Osteocyte (in vitro differentiated cells): Measurements from ENCODE around the gene CLCF1. TPM values are rescaled to one million over a fixed set of nuclear protein-coding genes. Genes with fewer than 3 reads are reported as not detected.

Experiments used
- DNase-seq: peaks from one replicate; pipeline ENCODE4 v3.0.0; 2021; ENCODE audit warnings: mixed read lengths; ENCODE audit not compliant: unreplicated experiment; ENCODE audit errors: extremely low spot score
- H3K27ac Mint-ChIP-seq: one replicate; pipeline ENCODE4 v1.8.0; 2021; ENCODE audit warnings: mild to moderate bottlenecking, mixed read lengths; ENCODE audit not compliant: unreplicated experiment
- H3K27me3 Mint-ChIP-seq: one replicate; pipeline ENCODE4 v1.8.0; 2021; ENCODE audit warnings: mixed read lengths; ENCODE audit not compliant: unreplicated experiment
- H3K36me3 Mint-ChIP-seq: one replicate; pipeline ENCODE4 v1.8.0; 2021; ENCODE audit warnings: mixed read lengths; ENCODE audit not compliant: unreplicated experiment
- H3K4me1 Mint-ChIP-seq: one replicate; pipeline ENCODE4 v1.8.0; 2021; ENCODE audit warnings: mixed read lengths; ENCODE audit not compliant: unreplicated experiment
- H3K4me3 Mint-ChIP-seq: one replicate; pipeline ENCODE4 v1.8.0; 2021; ENCODE audit warnings: mild to moderate bottlenecking, moderate library complexity, mixed read lengths; ENCODE audit not compliant: unreplicated experiment
- H3K9me3 Mint-ChIP-seq: one replicate; pipeline ENCODE4 v1.8.0; 2021; ENCODE audit warnings: mixed read lengths; ENCODE audit not compliant: unreplicated experiment
- total RNA-seq: library from RNA; stranded (reverse); gene quantifications from 2 replicates; pipeline ENCODE4 v1.2.1, GENCODE V29; 2021
- TF ChIP-seq, protein P1 (sequence below): fragments of 200-600 bp; sonication (generic); IDR thresholded peaks from 2 replicates; pipeline ENCODE4 v1.5.0; 2021; ENCODE audit warnings: antibody characterized with exemption, mild to moderate bottlenecking, moderate library complexity

Gene CLCF1
- total RNA-seq, 1 donor from 2014 or later = 7.8 TPM

DNA sequence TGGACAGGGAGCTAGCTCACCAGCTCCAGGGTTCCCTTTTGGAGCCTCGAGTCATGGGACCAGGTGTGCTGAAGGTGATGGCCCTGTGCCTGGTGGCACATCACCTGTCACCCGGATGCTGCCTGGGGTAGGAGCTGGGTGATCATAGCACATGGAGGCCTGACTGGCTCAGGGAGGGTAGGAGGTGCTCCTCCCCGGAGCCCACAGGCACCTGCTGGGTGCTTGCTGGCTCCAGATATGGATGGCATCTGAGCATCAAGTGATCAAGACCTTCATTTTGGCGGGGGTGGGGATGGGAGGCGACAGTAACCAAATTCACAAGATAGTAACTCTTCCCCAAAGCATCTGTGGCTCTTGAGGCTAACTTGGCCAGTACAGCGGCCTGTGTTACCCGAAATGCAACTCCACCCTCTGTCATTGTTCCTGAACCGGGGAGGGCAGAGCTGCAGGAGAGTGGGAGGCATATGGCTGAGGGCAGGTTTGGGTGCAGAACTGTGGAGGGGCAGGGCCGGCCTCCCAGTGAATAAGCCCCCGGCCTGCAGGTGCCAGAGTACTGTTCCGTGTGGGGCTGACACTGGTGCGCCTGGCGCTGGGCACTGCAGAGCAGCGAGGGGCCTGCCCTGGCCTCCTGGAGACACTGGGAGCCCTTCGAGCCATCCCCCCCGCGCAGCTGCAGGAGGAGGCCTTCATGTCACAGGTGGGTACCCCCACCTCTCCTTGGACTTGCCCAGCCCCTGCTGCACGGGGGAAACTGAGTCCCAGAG, 35.2 kb upstream of the CLCF1 start:
- Mint-ChIP-seq H3K4me3 (no peak overlapping the region), H3K4me1 (no peaks in the 10 kb centered on the region), H3K27me3 (no peaks in the 10 kb centered on the region), H3K36me3 (no peaks in the 10 kb centered on the region), H3K27ac (no peak overlapping the region), H3K9me3 (no peaks in the 10 kb centered on the region)
- TF ChIP-seq, protein P1, sequence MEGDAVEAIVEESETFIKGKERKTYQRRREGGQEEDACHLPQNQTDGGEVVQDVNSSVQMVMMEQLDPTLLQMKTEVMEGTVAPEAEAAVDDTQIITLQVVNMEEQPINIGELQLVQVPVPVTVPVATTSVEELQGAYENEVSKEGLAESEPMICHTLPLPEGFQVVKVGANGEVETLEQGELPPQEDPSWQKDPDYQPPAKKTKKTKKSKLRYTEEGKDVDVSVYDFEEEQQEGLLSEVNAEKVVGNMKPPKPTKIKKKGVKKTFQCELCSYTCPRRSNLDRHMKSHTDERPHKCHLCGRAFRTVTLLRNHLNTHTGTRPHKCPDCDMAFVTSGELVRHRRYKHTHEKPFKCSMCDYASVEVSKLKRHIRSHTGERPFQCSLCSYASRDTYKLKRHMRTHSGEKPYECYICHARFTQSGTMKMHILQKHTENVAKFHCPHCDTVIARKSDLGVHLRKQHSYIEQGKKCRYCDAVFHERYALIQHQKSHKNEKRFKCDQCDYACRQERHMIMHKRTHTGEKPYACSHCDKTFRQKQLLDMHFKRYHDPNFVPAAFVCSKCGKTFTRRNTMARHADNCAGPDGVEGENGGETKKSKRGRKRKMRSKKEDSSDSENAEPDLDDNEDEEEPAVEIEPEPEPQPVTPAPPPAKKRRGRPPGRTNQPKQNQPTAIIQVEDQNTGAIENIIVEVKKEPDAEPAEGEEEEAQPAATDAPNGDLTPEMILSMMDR = no peak
- DNase-seq = no peak

- no peaks in the 10 kb centered on the region for H3K9me3 Mint-ChIP-seq
- H3K27me3 Mint-ChIP-seq = no peaks in the 10 kb centered on the region
- H3K4me3 Mint-ChIP-seq = no peak overlapping the region
- TF ChIP-seq, protein P1 = no peak
- H3K36me3 Mint-ChIP-seq = no peaks in the 10 kb centered on the region
- DNase-seq = no peak
- H3K27ac Mint-ChIP-seq = no peak overlapping the region
- no peaks in the 10 kb centered on the region for H3K4me1 Mint-ChIP-seq
Measured at GRCh38 chr11:67407688-67408163, 34.3 kb upstream of the CLCF1 start.

DNA sequence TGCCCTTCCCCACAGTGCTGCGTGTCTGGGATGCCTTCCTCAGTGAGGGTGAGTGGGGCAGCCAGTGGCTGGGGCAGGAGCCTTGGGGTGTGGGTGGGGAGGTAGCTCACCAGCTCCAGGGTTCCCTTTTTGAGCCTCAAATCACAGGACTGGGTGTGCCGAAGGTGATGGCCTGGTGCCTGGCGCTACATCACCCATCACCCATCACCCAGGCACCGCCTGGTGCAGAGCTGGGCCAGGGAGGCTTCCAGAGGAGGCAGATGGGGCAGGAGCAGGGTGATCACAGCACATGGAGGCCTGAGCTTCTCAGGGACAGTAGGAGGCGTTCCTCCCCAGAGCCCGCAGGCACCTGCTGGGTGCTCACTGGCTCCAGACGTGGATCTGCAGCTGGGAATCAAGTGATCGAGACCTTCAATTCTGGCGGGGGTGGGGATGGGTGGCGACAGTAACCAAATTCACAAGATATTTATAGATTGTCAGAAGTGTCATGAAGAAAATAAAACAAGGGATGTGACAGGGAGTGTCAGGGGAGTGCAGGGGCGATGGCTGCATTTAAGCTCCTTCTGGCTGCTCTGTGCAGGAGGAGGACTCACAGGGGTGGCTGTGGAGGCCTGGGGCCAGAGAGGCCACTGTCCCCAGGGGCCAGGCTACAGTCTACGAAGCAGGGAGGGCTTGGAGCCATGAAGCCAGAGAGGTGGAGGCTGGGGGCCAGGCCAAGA, 33.7 kb upstream of the CLCF1 start:
- no peaks in the 10 kb centered on the region for H3K36me3 Mint-ChIP-seq
- no peaks in the 10 kb centered on the region for H3K27me3 Mint-ChIP-seq
- DNase-seq = no peak
- TF ChIP-seq, protein P1 = no peak
- H3K9me3 Mint-ChIP-seq = no peaks in the 10 kb centered on the region
- H3K4me3 Mint-ChIP-seq = no peak overlapping the region
- no peak overlapping the region for H3K27ac Mint-ChIP-seq
- peaks cover 2% of the 10 kb centered on the region for H3K4me1 Mint-ChIP-seq

DNA sequence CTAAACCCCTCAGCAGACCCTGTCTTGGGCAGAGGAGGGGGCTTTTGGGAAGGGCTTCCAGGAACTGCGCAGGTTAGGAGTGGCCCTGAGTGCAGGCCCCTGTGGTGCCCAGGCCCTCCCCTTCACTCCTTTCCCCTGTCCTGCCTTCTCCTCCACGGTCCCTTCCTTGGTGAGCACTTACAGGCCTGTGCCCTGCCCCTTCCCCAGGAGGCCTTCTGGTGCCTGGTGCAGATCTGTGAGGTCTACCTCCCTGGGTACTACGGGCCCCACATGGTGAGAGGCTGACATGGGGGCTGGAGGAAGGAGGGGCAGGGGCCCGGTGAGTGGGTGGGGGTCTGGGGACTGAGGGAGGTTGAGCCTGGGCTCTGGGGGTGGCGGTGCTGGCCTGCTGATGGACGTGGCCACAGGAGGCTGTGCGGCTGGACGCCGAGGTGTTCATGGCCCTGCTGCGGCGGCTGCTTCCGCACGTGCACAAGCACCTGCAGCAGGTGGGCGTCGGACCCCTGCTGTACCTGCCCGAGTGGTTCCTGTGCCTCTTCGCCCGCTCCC, 33.1 kb upstream of the CLCF1 start:
- Mint-ChIP-seq H3K27ac (no peak overlapping the region), H3K9me3 (no peaks in the 10 kb centered on the region), H3K36me3 (no peaks in the 10 kb centered on the region), H3K4me1 (peaks cover 4% of the 10 kb centered on the region), H3K27me3 (no peaks in the 10 kb centered on the region), H3K4me3 (no peak overlapping the region)
- DNase-seq = no peak
- TF ChIP-seq, protein P1 = no peak
